ENCODE data around the gene ACYP2. TPM values are rescaled to one million over a fixed set of nuclear protein-coding genes. Genes with fewer than 3 reads are reported as not detected.

ACYP2 gene
- total RNA-seq, 1 experiment from 2014 or later = 7.0 TPM

DNA sequence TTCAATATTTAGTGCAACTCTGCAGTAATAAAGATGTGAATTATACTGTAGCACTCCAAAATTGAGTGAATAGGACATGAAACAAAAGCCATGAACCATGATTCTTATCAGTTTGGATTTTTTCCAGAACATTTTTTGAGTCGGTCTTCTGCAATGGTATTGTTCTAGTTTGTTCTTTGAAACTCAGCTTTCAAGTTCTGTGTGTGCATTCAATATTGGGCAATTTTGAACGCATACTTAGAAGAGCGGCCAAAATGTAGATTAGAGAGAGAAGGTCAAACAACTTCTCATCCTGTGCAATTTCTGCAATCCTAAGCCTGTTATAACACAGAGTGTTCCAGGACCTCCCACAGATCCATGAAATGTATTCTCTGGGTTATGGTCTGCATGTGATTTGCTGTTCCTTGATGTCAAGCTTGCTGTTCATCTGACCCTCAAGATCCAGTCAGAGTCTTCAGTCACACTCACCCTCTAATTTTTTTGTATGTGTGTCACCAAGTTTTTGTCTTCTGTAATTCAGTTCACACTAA is 92.3 kb downstream of the ACYP2 start:
- Histone ChIP-seq H3K4me3 (no peak overlapping the region), H3K9me3 (replicated peaks) (no peaks in the 10 kb centered on the region), H3K36me3 (no peaks in the 10 kb centered on the region), H3K4me1 (peaks cover 32% of the 10 kb centered on the region), H3K27ac (peak overlapping the region; percentile 3; the same call in 1 of the 2 replicates), H3K27me3 (no peaks in the 10 kb centered on the region)
- peak in 1 of 2 experiments; percentile 44 for DNase-seq

GRCh38 chr2:54208364-54209240 is 93.2 kb downstream of the ACYP2 start:
- no peaks in the 10 kb centered on the region for H3K9me3 ChIP-seq (replicated peaks)
- no peaks in the 10 kb centered on the region for H3K36me3 ChIP-seq
- H3K4me3 ChIP-seq = no peak overlapping the region
- peak in 1 of 2 experiments; percentile 41 for DNase-seq
- H3K4me1 ChIP-seq = peaks cover 32% of the 10 kb centered on the region
- no peaks in the 10 kb centered on the region for H3K27me3 ChIP-seq
- peak overlapping the region; percentile 3; the same call in 1 of the 2 replicates for H3K27ac ChIP-seq

DNA sequence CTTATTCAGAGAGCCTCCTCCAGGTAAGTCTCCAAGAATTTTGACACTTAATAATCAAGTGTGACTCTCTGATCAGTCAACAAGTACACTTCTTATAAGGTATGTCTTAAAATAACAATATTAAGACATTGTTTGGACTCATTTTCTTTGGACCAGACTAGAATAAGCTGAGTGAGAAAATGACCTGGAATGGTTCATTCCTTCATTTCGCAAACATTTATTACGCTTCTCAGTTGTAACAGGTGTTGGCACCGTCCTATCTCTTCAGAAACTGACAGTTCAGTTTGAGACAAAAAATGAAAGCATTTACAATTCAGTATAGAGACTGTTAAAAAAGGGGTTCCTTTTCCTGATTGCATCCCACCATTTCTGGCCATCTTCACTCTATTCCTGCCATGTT is 94.0 kb downstream of the ACYP2 start:
- Histone ChIP-seq H3K27me3 (no peaks in the 10 kb centered on the region), H3K4me1 (peaks cover 32% of the 10 kb centered on the region), H3K9me3 (replicated peaks) (no peaks in the 10 kb centered on the region), H3K4me3 (no peak overlapping the region), H3K36me3 (no peaks in the 10 kb centered on the region), H3K27ac (no peak overlapping the region)
- no peak for DNase-seq

GRCh38 chr2:54212456-54212855 is 97.0 kb downstream of the ACYP2 start:
- H3K4me1 ChIP-seq = peaks cover 31% of the 10 kb centered on the region
- H3K27ac ChIP-seq = peak overlapping the region; percentile 35
- DNase-seq = peak; percentile 61 to 73
- H3K4me3 ChIP-seq = no peak overlapping the region
- no peaks in the 10 kb centered on the region for H3K27me3 ChIP-seq
- H3K9me3 ChIP-seq (replicated peaks) = no peaks in the 10 kb centered on the region
- no peaks in the 10 kb centered on the region for H3K36me3 ChIP-seq

DNA sequence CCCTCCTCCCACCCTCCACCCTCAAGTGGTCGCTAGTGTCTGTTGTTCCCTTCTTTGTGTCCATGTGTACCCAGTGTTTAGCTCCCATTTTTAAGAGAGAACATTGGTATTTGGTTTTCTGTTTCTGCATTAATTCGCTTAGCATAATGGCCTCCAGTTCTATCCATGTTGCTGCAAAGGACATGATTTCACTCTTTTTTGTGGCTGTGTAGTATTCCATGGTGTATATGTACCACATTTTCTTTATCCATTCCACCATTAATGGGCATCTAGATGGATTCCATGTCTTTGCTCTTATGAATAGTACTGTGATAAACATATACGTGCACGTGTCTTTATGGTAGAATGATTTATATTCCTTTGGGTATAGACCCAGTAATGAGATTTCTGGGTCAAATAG is 97.7 kb downstream of the ACYP2 start:
- Histone ChIP-seq H3K4me3 (no peak overlapping the region), H3K36me3 (no peaks in the 10 kb centered on the region), H3K27ac (peak overlapping the region; percentile 35; the same call in 1 of the 2 replicates), H3K9me3 (replicated peaks) (no peaks in the 10 kb centered on the region), H3K4me1 (peaks cover 24% of the 10 kb centered on the region), H3K27me3 (no peaks in the 10 kb centered on the region)
- DNase-seq = no peak

DNA sequence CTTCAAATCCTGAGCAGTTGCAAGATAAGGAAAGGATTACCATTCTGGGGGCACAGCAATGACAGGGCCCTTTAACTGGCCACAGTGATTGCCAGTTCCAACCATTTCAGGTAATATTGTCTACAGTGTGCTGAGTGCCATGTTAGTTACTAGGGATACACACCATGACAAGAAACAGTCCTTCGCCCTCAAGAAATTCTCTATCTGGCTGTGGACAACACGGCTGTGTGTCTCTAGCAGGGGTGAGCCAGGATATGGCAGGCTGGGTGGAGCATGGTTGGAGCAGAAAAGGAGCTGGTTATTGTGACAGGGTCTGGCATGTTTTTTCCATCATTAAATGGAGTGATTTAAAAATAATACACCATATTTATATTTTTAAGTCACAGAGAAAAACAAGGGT is 109.6 kb downstream of the ACYP2 start:
- no peak for DNase-seq
- H3K27me3 ChIP-seq = no peaks in the 10 kb centered on the region
- no peak overlapping the region for H3K27ac ChIP-seq
- H3K36me3 ChIP-seq = no peaks in the 10 kb centered on the region
- H3K4me1 ChIP-seq = peaks cover 4% of the 10 kb centered on the region; the same call in 1 of the 2 replicates
- H3K4me3 ChIP-seq = no peak overlapping the region
- H3K9me3 ChIP-seq (replicated peaks) = no peaks in the 10 kb centered on the region

GRCh38 chr2:54226260-54226659 is 110.8 kb downstream of the ACYP2 start:
- no peak overlapping the region for H3K27ac ChIP-seq
- no peaks in the 10 kb centered on the region for H3K27me3 ChIP-seq
- DNase-seq = no peak
- peaks cover 4% of the 10 kb centered on the region; the same call in 1 of the 2 replicates for H3K4me1 ChIP-seq
- H3K36me3 ChIP-seq = no peaks in the 10 kb centered on the region
- H3K9me3 ChIP-seq (replicated peaks) = no peaks in the 10 kb centered on the region
- no peak overlapping the region for H3K4me3 ChIP-seq

GRCh38 chr2:54227798-54228197 is 112.4 kb downstream of the ACYP2 start:
- Histone ChIP-seq H3K9me3 (replicated peaks) (no peaks in the 10 kb centered on the region), H3K27ac (no peak overlapping the region), H3K36me3 (no peaks in the 10 kb centered on the region), H3K4me3 (no peak overlapping the region), H3K27me3 (no peaks in the 10 kb centered on the region), H3K4me1 (peaks cover 4% of the 10 kb centered on the region; the same call in 1 of the 2 replicates)
- DNase-seq = peak in 1 of 2 experiments; percentile 39

GRCh38 chr2:54228945-54229344 is 113.5 kb downstream of the ACYP2 start:
- Histone ChIP-seq H3K27ac (no peak overlapping the region), H3K27me3 (no peaks in the 10 kb centered on the region), H3K9me3 (replicated peaks) (no peaks in the 10 kb centered on the region), H3K36me3 (no peaks in the 10 kb centered on the region), H3K4me3 (no peak overlapping the region), H3K4me1 (peaks cover 4% of the 10 kb centered on the region; the same call in 1 of the 2 replicates)
- DNase-seq = peak in 1 of 2 experiments; percentile 15

GRCh38 chr2:54233832-54234649 is 118.6 kb downstream of the ACYP2 start:
- H3K36me3 ChIP-seq = no peaks in the 10 kb centered on the region
- DNase-seq = no peak
- H3K4me1 ChIP-seq = peaks cover 3% of the 10 kb centered on the region
- H3K27ac ChIP-seq = no peak overlapping the region
- no peaks in the 10 kb centered on the region for H3K27me3 ChIP-seq
- H3K4me3 ChIP-seq = no peak overlapping the region
- H3K9me3 ChIP-seq (replicated peaks) = 0 out of 2 replicates have a peak, but pooled peaks cover 7% of the 10 kb centered on the region

DNA sequence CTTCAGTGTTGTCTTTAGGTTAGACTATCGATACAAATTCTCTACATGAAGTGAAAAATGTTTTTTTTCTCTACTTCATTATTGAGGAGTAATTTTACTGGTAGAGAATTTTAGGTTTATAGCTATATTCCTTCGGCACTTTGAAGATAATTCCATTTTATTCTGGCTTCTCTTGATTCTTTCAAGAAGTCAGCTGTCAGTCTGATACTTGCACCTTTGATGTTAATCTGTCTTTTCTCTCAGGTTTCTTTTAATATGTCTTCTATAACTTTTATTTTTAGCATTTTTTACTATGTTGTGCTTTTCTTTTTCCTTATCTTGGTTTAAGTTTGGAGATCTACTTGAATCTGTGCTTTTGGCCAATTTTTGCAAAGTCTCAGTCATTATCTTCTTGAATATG is 122.0 kb downstream of the ACYP2 start:
- no peaks in the 10 kb centered on the region for H3K36me3 ChIP-seq
- H3K27me3 ChIP-seq = no peaks in the 10 kb centered on the region
- H3K9me3 ChIP-seq (replicated peaks) = 0 out of 2 replicates have a peak, but pooled peaks cover 7% of the 10 kb centered on the region
- peaks cover 24% of the 10 kb centered on the region for H3K4me1 ChIP-seq
- no peak overlapping the region for H3K4me3 ChIP-seq
- H3K27ac ChIP-seq = no peak overlapping the region
- no peak for DNase-seq

- Histone ChIP-seq H3K27me3 (no peaks in the 10 kb centered on the region), H3K36me3 (no peaks in the 10 kb centered on the region), H3K9me3 (replicated peaks) (0 out of 2 replicates have a peak, but pooled peaks cover 7% of the 10 kb centered on the region), H3K27ac (0 out of 2 replicates have a peak overlapping the region, but pooled peaks have one; percentile 6), H3K4me3 (no peak overlapping the region), H3K4me1 (peaks cover 24% of the 10 kb centered on the region)
- DNase-seq = peak; percentile 45 to 75
These were observed 124.0 kb downstream of the ACYP2 start for GRCh38 chr2:54239427-54239826.

DNA sequence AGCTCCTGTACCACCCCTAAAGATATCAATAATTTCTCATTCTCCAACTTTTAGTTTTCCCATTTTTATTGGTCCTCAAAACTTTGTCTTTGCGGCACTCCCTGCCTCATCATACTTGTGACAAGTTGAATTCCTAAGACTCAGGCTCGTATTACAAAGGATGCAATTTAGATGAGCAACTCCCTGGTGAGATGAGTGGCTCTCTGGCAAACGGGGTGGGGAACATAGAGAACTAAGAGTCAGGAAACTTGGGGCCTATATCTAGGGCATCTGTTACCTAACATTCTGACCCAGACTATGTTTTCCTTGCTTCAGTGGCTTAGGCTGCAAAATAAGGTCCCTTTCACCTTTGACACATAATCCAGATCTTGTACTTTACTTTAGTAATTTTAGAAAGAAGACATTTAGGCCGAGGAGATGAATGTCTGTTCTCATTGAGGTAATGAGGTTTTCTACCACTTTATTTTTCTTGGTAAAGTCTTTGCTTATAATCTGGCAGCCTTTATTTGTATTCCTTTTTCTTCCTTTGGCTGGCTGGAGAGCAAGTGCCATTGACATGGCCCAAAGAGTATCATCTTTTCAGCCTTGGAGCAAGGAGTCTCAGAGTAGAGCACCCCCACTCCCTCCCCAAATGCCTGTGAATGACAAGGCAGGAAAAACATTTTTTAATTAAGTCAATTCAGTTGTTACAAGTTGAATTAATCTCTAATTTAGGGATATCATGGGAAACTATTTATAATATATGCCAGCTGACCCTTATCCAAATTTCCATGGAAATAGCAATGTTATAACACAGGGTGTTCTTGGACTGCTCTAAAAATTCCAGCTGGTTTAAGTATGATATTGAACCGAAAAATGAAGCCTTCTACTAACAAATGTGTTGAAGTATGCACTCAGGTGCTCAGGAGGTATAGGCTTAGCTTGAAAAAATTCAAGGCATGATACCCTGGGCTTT is 125.4 kb downstream of the ACYP2 start:
- peak in 1 of 2 experiments; percentile 23 for DNase-seq
- Histone ChIP-seq H3K9me3 (replicated peaks) (0 out of 2 replicates have a peak, but pooled peaks cover 7% of the 10 kb centered on the region), H3K4me1 (peaks cover 24% of the 10 kb centered on the region), H3K4me3 (no peak overlapping the region), H3K36me3 (no peaks in the 10 kb centered on the region), H3K27me3 (no peaks in the 10 kb centered on the region), H3K27ac (no peak overlapping the region)

- H3K27me3 ChIP-seq = no peaks in the 10 kb centered on the region
- no peaks in the 10 kb centered on the region for H3K9me3 ChIP-seq (replicated peaks)
- no peak overlapping the region for H3K27ac ChIP-seq
- H3K36me3 ChIP-seq = no peaks in the 10 kb centered on the region
- no peaks in the 10 kb centered on the region for H3K4me1 ChIP-seq
- H3K4me3 ChIP-seq = no peak overlapping the region
- no peak for DNase-seq
These were observed 131.7 kb downstream of the ACYP2 start for GRCh38 chr2:54247115-54247514.

All from SJCRH30 (cell line).